Astrocyte (in vitro differentiated cells and primary cell): ENCODE results near the gene TRMU. TPM values are rescaled to one million over a fixed set of nuclear protein-coding genes. Genes with fewer than 3 reads are reported as not detected.

Experiments used
- DNase-seq: peaks from one replicate; pipeline ENCODE4 v3.0.0-alpha.2; 2010; ENCODE audit warnings: low read depth
- FAIRE-seq: peaks from 2 replicates; lab custom pipeline; 2011; peaks lifted over from hg19 to GRCh38; lab: Jason Lieb, UNC
- H2AFZ ChIP-seq: 2 replicates; pipeline ENCODE4 v1.6.0; 2012; ENCODE audit warnings: low read depth, low read length, inconsistent platforms
- H3K27ac ChIP-seq: 2 replicates; pipeline ENCODE4 v1.5.1; 2011; ENCODE audit warnings: low read depth, low read length, inconsistent platforms
- H3K27me3 ChIP-seq: 2 replicates; pipeline ENCODE4 v1.6.0; 2011; ENCODE audit warnings: low read length, inconsistent platforms; ENCODE audit not compliant: insufficient read depth
- H3K36me3 ChIP-seq: 2 replicates; pipeline ENCODE4 v1.5.1; 2011; ENCODE audit warnings: low read length, inconsistent platforms; ENCODE audit not compliant: insufficient read depth
- H3K4me1 ChIP-seq: 2 replicates; pipeline ENCODE4 v1.5.1; 2011; ENCODE audit warnings: low read length, inconsistent platforms; ENCODE audit not compliant: insufficient read depth
- H3K4me2 ChIP-seq: 2 replicates; pipeline ENCODE4 v1.6.0; 2012; ENCODE audit warnings: low read length, inconsistent platforms
- H3K4me3 ChIP-seq: 2 replicates; pipeline ENCODE4 v1.5.1; 2011; ENCODE audit warnings: low read depth, mild to moderate bottlenecking, low read length, inconsistent platforms; ENCODE audit not compliant: insufficient read depth
- H3K79me2 ChIP-seq: 2 replicates; pipeline ENCODE4 v1.6.0; 2012; ENCODE audit warnings: mild to moderate bottlenecking, low read length, inconsistent platforms; ENCODE audit not compliant: insufficient read depth
- H3K9ac ChIP-seq: 2 replicates; pipeline ENCODE4 v1.6.0; 2012; ENCODE audit warnings: mild to moderate bottlenecking, low read length, inconsistent platforms
- H3K9me3 ChIP-seq: 2 replicates; pipeline ENCODE4 v1.5.1; 2012; ENCODE audit warnings: low read depth, mild to moderate bottlenecking, low read length, inconsistent platforms; ENCODE audit not compliant: insufficient read depth
- H4K20me1 ChIP-seq: 2 replicates; pipeline ENCODE4 v1.6.0; 2012; ENCODE audit warnings: low read length, inconsistent platforms; ENCODE audit not compliant: insufficient read depth
- H3K27ac Mint-ChIP-seq: one replicate; pipeline ENCODE4 v1.8.0; 2021; ENCODE audit warnings: mild to moderate bottlenecking, mixed read lengths; ENCODE audit not compliant: unreplicated experiment
- H3K27me3 Mint-ChIP-seq: one replicate; pipeline ENCODE4 v1.8.0; 2021; ENCODE audit warnings: low read depth, mixed read lengths; ENCODE audit not compliant: unreplicated experiment
- H3K36me3 Mint-ChIP-seq: one replicate; pipeline ENCODE4 v1.8.0; 2021; ENCODE audit warnings: low read depth, mixed read lengths; ENCODE audit not compliant: unreplicated experiment
- H3K4me1 Mint-ChIP-seq: one replicate; pipeline ENCODE4 v1.8.0; 2021; ENCODE audit warnings: low read depth, mixed read lengths; ENCODE audit not compliant: unreplicated experiment
- H3K4me3 Mint-ChIP-seq: one replicate; pipeline ENCODE4 v1.8.0; 2021; ENCODE audit warnings: mild to moderate bottlenecking, moderate library complexity, mixed read lengths; ENCODE audit not compliant: unreplicated experiment
- H3K9me3 Mint-ChIP-seq: one replicate; pipeline ENCODE4 v1.8.0; 2021; ENCODE audit warnings: mild to moderate bottlenecking, mixed read lengths; ENCODE audit not compliant: unreplicated experiment
- EZH2 ChIP-seq: IDR thresholded peaks from 2 replicates; pipeline ENCODE4 v1.6.1; 2012; ENCODE audit warnings: mild to moderate bottlenecking, low read length, inconsistent platforms; ENCODE audit not compliant: insufficient read depth
- total RNA-seq: library from RNA; stranded (reverse); gene quantifications from 2 replicates; pipeline ENCODE4 v1.2.1, GENCODE V29; 2021
- TF ChIP-seq, protein P1 (sequence below): IDR thresholded peaks from 2 replicates; pipeline ENCODE4 v1.5.1; 2011; ENCODE audit warnings: low read depth, mild to moderate bottlenecking, inconsistent platforms, low read length, moderate library complexity; ENCODE audit not compliant: insufficient read depth

TRMU gene
- total RNA-seq, 1 donor from 2014 or later = 33.4 TPM

GRCh38 chr22:46293577-46294260 lies 41.8 kb upstream of the TRMU start:
- H3K27ac Mint-ChIP-seq = peak overlapping the region; percentile 50
- no peaks in the 10 kb centered on the region for H4K20me1 ChIP-seq
- TF ChIP-seq EZH2 = no peak
- TF ChIP-seq, protein P1, sequence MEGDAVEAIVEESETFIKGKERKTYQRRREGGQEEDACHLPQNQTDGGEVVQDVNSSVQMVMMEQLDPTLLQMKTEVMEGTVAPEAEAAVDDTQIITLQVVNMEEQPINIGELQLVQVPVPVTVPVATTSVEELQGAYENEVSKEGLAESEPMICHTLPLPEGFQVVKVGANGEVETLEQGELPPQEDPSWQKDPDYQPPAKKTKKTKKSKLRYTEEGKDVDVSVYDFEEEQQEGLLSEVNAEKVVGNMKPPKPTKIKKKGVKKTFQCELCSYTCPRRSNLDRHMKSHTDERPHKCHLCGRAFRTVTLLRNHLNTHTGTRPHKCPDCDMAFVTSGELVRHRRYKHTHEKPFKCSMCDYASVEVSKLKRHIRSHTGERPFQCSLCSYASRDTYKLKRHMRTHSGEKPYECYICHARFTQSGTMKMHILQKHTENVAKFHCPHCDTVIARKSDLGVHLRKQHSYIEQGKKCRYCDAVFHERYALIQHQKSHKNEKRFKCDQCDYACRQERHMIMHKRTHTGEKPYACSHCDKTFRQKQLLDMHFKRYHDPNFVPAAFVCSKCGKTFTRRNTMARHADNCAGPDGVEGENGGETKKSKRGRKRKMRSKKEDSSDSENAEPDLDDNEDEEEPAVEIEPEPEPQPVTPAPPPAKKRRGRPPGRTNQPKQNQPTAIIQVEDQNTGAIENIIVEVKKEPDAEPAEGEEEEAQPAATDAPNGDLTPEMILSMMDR = no peak
- H3K36me3 Mint-ChIP-seq = peaks cover 9% of the 10 kb centered on the region
- H3K36me3 ChIP-seq = peaks cover 3% of the 10 kb centered on the region
- H3K4me2 ChIP-seq = peak overlapping the region; percentile 34
- peaks cover 15% of the 10 kb centered on the region for H3K4me1 Mint-ChIP-seq
- H3K79me2 ChIP-seq = peaks cover 19% of the 10 kb centered on the region
- peak overlapping the region; percentile 12 for H3K9ac ChIP-seq
- no peaks in the 10 kb centered on the region for H3K27me3 Mint-ChIP-seq
- H3K4me1 ChIP-seq = peaks cover 20% of the 10 kb centered on the region
- H3K9me3 Mint-ChIP-seq = no peaks in the 10 kb centered on the region
- no peak overlapping the region for H2AFZ ChIP-seq
- H3K27me3 ChIP-seq = no peaks in the 10 kb centered on the region
- H3K4me3 Mint-ChIP-seq = no peak overlapping the region
- FAIRE-seq = no peak
- H3K27ac ChIP-seq = no peak overlapping the region
- H3K4me3 ChIP-seq = no peak overlapping the region
- H3K9me3 ChIP-seq = no peaks in the 10 kb centered on the region
- peak; percentile 29 for DNase-seq

DNA sequence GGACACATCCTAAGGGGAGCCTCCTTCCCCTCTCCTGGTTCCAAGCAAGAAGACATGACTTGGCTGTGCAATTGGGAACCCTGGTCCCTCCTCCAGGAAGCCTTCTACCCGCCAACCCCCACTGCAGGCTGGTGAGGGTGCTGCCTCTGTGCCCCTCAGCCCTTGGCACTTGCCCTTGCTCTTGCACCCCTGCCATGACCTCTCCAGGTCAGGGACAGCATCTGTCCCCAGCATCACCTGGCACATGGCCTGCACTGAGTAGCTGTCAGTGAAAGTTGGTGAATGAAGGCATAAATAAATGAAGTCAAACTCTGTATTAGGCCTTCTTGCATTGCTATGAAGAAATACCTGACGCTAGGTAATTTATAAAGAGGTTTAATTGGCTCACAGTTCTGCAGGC lies 40.7 kb upstream of the TRMU start:
- Mint-ChIP-seq H3K27ac (peak overlapping the region; percentile 62), H3K4me3 (peak overlapping the region; percentile 73)

More for the DNA sequence above, 40.7 kb upstream of the TRMU start:
- Histone ChIP-seq H3K4me3 (no peak overlapping the region), H3K4me2 (no peak overlapping the region), H2AFZ (no peak overlapping the region), H3K79me2 (peaks cover 28% of the 10 kb centered on the region), H3K36me3 (peaks cover 5% of the 10 kb centered on the region), H3K27ac (no peak overlapping the region), H3K9me3 (no peaks in the 10 kb centered on the region), H3K4me1 (peaks cover 20% of the 10 kb centered on the region), H3K9ac (no peak overlapping the region), H4K20me1 (no peaks in the 10 kb centered on the region), H3K27me3 (no peaks in the 10 kb centered on the region)
- Mint-ChIP-seq H3K9me3 (no peaks in the 10 kb centered on the region), H3K4me1 (peaks cover 15% of the 10 kb centered on the region), H3K27me3 (no peaks in the 10 kb centered on the region), H3K36me3 (peaks cover 9% of the 10 kb centered on the region)
- DNase-seq (no peak), FAIRE-seq (no peak)
- no peak for TF ChIP-seq EZH2
- TF ChIP-seq, protein P1 = no peak
